Caco-2 (cell line): ENCODE data around the gene LRRC8E. TPM values are rescaled to one million over a fixed set of nuclear protein-coding genes. Genes with fewer than 3 reads are reported as not detected.

Experiments used
- BruUV-seq: library from RNA; stranded (reverse); fragments of 400-500 nt; replicated peaks from 2 replicates; lab custom pipeline; 2021; lab: Mats Ljungman, UMichigan
- CTCF ChIA-PET: fragments of 300-600 bp; sonication (Branson Sonifier 250); formaldehyde crosslinking; loops from one replicate; lab custom pipeline; 2022; ENCODE audit warnings: antibody characterized with exemption; lab: Charles Lee
- POLR2A ChIA-PET: fragments of 300-600 bp; sonication (Branson Sonifier 250); formaldehyde crosslinking; loops from one replicate; lab custom pipeline; 2022; ENCODE audit warnings: antibody characterized with exemption; lab: Charles Lee
- DNase-seq, 2 experiments: peaks; one replicate each; pipeline versions ENCODE4 v3.0.0 to v3.0.0-alpha.2; 2020 to 2022
- H3K27me3 ChIP-seq: replicated peaks from 2 replicates; pipeline ENCODE4 v1.6.0; 2011; ENCODE audit warnings: low read length; ENCODE audit not compliant: control insufficient read depth, insufficient read depth
- H3K36me3 ChIP-seq: 2 replicates; pipeline ENCODE4 v1.5.1; 2011; ENCODE audit warnings: low read length; ENCODE audit not compliant: control insufficient read depth, insufficient read depth
- H3K4me1 ChIP-seq: fragments of 250-450 bp; sonication (Bioruptor Pico); 2 replicates; pipeline ENCODE4 v1.5.1; 2020; ENCODE audit warnings: mild to moderate bottlenecking
- H3K4me3 ChIP-seq: 2 replicates; pipeline ENCODE4 v1.5.1; 2011; ENCODE audit warnings: low read depth, mild to moderate bottlenecking, control low read depth, low read length
- H3K9me3 ChIP-seq: fragments of 250-450 bp; sonication (Bioruptor Pico); 2 replicates; pipeline ENCODE4 v1.5.1; 2020; ENCODE audit warnings: mild to moderate bottlenecking, moderate library complexity
- H3K27ac Mint-ChIP-seq: one replicate; pipeline ENCODE4 v1.8.0; 2022; ENCODE audit warnings: mixed read lengths; ENCODE audit not compliant: unreplicated experiment
- H3K27me3 Mint-ChIP-seq: one replicate; pipeline ENCODE4 v1.8.0; 2022; ENCODE audit warnings: mixed read lengths; ENCODE audit not compliant: insufficient read depth, unreplicated experiment
- H3K36me3 Mint-ChIP-seq: one replicate; pipeline ENCODE4 v1.8.0; 2022; ENCODE audit warnings: mild to moderate bottlenecking, mixed read lengths; ENCODE audit not compliant: insufficient read depth, unreplicated experiment
- H3K4me1 Mint-ChIP-seq: one replicate; pipeline ENCODE4 v1.8.0; 2022; ENCODE audit warnings: low read depth, mixed read lengths; ENCODE audit not compliant: unreplicated experiment
- H3K4me3 Mint-ChIP-seq: one replicate; pipeline ENCODE4 v1.8.0; 2022; ENCODE audit warnings: mild to moderate bottlenecking, moderate library complexity, mixed read lengths; ENCODE audit not compliant: unreplicated experiment
- H3K9me3 Mint-ChIP-seq: one replicate; pipeline ENCODE4 v1.8.0; 2022; ENCODE audit warnings: mixed read lengths; ENCODE audit not compliant: unreplicated experiment
- intact Hi-C: fragments of 100-400 bp; cut with micrococcal nuclease; formaldehyde crosslinking; loops from one replicate; pipeline ENCODE4 v1.10.0; 2022; ENCODE audit not compliant: unreplicated experiment
- total RNA-seq: library from RNA; stranded (reverse); gene quantifications from 2 replicates; pipeline ENCODE4 v1.2.3, GENCODE V29; 2022
- TF ChIP-seq, protein P1 (sequence below), 2 experiments: fragments of 200-600 bp in 1 of 2; IDR thresholded peaks; 1 replicate in 1 of 2; 2 replicates in 1 of 2; pipeline versions ENCODE4 v1.5.1 to v1.8.0; 2011 to 2022; ENCODE audit warnings: antibody characterized with exemption in 1 of 2, control low read depth in 1 of 2, inconsistent platforms in 1 of 2, low read depth in 1 of 2, low read length in 1 of 2, mild to moderate bottlenecking in 1 of 2, moderate library complexity in 1 of 2; ENCODE audit not compliant: insufficient read depth in 1 of 2, severe bottlenecking in 1 of 2, unreplicated experiment in 1 of 2

The LRRC8E gene
- total RNA-seq, 1 experiment from 2014 or later, result 6.7 TPM

- no TSS peak for BruUV-seq
- no peaks in the 10 kb centered on the region; the same call in 1 of the 2 replicates for H3K4me1 ChIP-seq
- H3K27me3 Mint-ChIP-seq, result no peaks in the 10 kb centered on the region
- H3K4me3 Mint-ChIP-seq, result no peak overlapping the region
- POLR2A ChIA-PET, result no interaction called here
- H3K9me3 Mint-ChIP-seq, result no peaks in the 10 kb centered on the region
- no peaks in the 10 kb centered on the region for H3K9me3 ChIP-seq
- TF ChIP-seq, protein P1, sequence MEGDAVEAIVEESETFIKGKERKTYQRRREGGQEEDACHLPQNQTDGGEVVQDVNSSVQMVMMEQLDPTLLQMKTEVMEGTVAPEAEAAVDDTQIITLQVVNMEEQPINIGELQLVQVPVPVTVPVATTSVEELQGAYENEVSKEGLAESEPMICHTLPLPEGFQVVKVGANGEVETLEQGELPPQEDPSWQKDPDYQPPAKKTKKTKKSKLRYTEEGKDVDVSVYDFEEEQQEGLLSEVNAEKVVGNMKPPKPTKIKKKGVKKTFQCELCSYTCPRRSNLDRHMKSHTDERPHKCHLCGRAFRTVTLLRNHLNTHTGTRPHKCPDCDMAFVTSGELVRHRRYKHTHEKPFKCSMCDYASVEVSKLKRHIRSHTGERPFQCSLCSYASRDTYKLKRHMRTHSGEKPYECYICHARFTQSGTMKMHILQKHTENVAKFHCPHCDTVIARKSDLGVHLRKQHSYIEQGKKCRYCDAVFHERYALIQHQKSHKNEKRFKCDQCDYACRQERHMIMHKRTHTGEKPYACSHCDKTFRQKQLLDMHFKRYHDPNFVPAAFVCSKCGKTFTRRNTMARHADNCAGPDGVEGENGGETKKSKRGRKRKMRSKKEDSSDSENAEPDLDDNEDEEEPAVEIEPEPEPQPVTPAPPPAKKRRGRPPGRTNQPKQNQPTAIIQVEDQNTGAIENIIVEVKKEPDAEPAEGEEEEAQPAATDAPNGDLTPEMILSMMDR (IDR thresholded peaks at IDR 0.05; ENCODE audit: insufficient read depth in 1 of 2, low read depth in 1 of 2, low read length in 1 of 2, severe bottlenecking in 1 of 2, unreplicated experiment in 1 of 2), result no peak
- H3K27ac Mint-ChIP-seq, result no peak overlapping the region
- intact Hi-C loops, result no loop called here
- CTCF ChIA-PET, result interaction anchor here (0.5 to 0.6 kb wide), 2 partner anchors 16 to 60 kb away, joined by 3 to 12 read pairs; no protein-coding TSS in a partner anchor
- no peak overlapping the region for H3K4me3 ChIP-seq
- H3K36me3 ChIP-seq, result no peaks in the 10 kb centered on the region
- no peak for DNase-seq
- peaks cover 39% of the 10 kb centered on the region for H3K36me3 Mint-ChIP-seq
- H3K27me3 ChIP-seq, result no peaks in the 10 kb centered on the region
- no peaks in the 10 kb centered on the region for H3K4me1 Mint-ChIP-seq
These were observed 23.9 kb downstream of the LRRC8E start for GRCh38 chr19:7912144-7912696.

DNA sequence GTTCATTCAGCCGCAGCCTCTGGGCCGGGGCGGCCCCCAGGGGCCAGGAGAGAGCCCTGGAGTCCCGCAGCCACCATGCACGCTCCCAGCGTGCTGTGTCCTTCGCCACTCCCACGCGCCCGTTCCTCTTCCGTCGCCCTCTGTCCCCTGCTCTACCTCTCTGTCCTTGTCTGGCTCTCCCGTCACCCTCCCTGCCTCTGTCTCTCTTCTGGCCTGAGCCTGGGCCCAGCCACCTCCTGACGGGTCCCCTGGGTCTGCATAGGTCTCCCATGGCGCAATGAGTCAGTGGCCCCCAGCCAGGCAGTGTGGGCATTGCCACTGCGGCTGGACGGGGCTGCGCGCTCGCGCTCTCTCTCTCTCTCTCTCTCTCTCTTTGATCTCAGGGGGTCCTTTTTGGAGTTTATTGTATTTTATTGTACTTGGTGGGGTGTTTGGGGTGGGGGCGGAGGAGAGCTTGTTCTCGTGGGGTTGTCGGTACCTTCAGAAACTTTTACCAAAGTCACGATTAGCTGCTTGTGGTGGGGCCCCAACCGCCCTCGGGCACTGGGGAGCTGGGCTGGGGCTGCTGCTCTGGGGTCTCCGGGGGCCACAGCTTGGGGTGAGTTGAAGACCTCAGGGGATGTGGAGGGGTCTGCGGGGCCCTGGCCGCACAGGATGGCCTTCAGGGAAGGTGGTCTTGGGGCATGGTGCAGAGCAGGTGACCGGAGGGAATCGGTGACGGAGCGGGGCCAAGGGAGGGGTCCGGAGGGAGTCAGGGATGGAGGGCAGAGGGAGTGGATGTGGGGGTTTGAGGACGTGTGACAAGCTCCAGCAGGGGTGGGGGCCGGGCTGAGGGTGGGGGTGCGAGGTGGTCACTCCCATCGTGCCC lies 24.6 kb downstream of the LRRC8E start:
- H3K27me3 ChIP-seq, result no peaks in the 10 kb centered on the region
- Mint-ChIP-seq H3K9me3 (no peaks in the 10 kb centered on the region), H3K4me3 (no peak overlapping the region), H3K27ac (no peak overlapping the region), H3K4me1 (no peaks in the 10 kb centered on the region), H3K27me3 (no peaks in the 10 kb centered on the region), H3K36me3 (peaks cover 37% of the 10 kb centered on the region)
- H3K36me3 ChIP-seq, result no peaks in the 10 kb centered on the region
- no peak for DNase-seq
- H3K4me1 ChIP-seq, result no peaks in the 10 kb centered on the region; the same call in 1 of the 2 replicates
- POLR2A ChIA-PET, result no interaction called here
- BruUV-seq, result no TSS peak
- no peak overlapping the region for H3K4me3 ChIP-seq
- CTCF ChIA-PET, result no interaction called here
- intact Hi-C loops, result no loop called here
- TF ChIP-seq, protein P1 (IDR thresholded peaks at IDR 0.05; ENCODE audit: insufficient read depth in 1 of 2, low read depth in 1 of 2, low read length in 1 of 2, severe bottlenecking in 1 of 2, unreplicated experiment in 1 of 2), result no peak
- H3K9me3 ChIP-seq, result no peaks in the 10 kb centered on the region

- Mint-ChIP-seq H3K27ac (no peak overlapping the region), H3K4me1 (no peaks in the 10 kb centered on the region), H3K9me3 (no peaks in the 10 kb centered on the region), H3K27me3 (no peaks in the 10 kb centered on the region), H3K4me3 (no peak overlapping the region), H3K36me3 (peaks cover 37% of the 10 kb centered on the region)
- no peaks in the 10 kb centered on the region for H3K27me3 ChIP-seq
- H3K36me3 ChIP-seq, result no peaks in the 10 kb centered on the region
- TF ChIP-seq, protein P1 (IDR thresholded peaks at IDR 0.05; ENCODE audit: insufficient read depth in 1 of 2, low read depth in 1 of 2, low read length in 1 of 2, severe bottlenecking in 1 of 2, unreplicated experiment in 1 of 2), result no peak
- CTCF ChIA-PET, result no interaction called here
- DNase-seq, result no peak
- H3K4me1 ChIP-seq, result peaks cover 2% of the 10 kb centered on the region
- H3K4me3 ChIP-seq, result no peak overlapping the region
- intact Hi-C loops, result no loop called here
- no peaks in the 10 kb centered on the region for H3K9me3 ChIP-seq
- POLR2A ChIA-PET, result no interaction called here
- TSS peak; percentile 38 for BruUV-seq
These were observed 25.3 kb downstream of the LRRC8E start for GRCh38 chr19:7913652-7914051.
